Left ventricle myocardium superior (tissue), 1 donor: Measurements from ENCODE around the gene PCYT1B. TPM values are rescaled to one million over a fixed set of nuclear protein-coding genes. Genes with fewer than 3 reads are reported as not detected.
A peak's percentile ranks its signal among the peaks of the same experiment; 100 is the strongest.
"Not testable (repeated sequence)": the region's sequence is repeated elsewhere in the genome, so short reads cannot be mapped to it uniquely, and the experiment has no call there.

Experiments used
- ATAC-seq: fragments of 200-7000 bp; cut with Tn5 transposase; one replicate; pipeline ENCODE4 v1.9.1; 2020; ENCODE audit warnings: mild to moderate bottlenecking, moderate library complexity
- DNase-seq: peaks from one replicate; pipeline ENCODE4 v3.0.0-alpha.2; 2020
- intact Hi-C: fragments of 100-400 bp; cut with micrococcal nuclease; formaldehyde crosslinking; loops from one replicate; pipeline ENCODE4 v1.11.0; 2022
- total RNA-seq: library from RNA; stranded (reverse); fragmentation: NEBNext Ultra II Directional; extraction: Animal tissue kit (Norgen Biotek cat#: 25700); gene quantifications from one replicate; pipeline ENCODE4 v1.2.1, GENCODE V29; 2021
- donor health status: DM: no; HTN: yes; CAD: no; lungs with severe emphysema.

PCYT1B gene
- total RNA-seq, 1 donor from 2014 or later: 0.05 TPM

GRCh38 chrX:24648495-24648894 lies 1.3 kb upstream of the PCYT1B start:
- DNase-seq (no peak), ATAC-seq (no peak)
- intact Hi-C loops: no loop called here

- intact Hi-C loops: no loop called here
- ATAC-seq: peak; percentile 64
- DNase-seq: no peak
Observed at GRCh38 chrX:24646745-24647182, 383 bp downstream of the PCYT1B start.

- intact Hi-C loops: no loop called here
- ATAC-seq (no peak), DNase-seq (no peak)
Observed at GRCh38 chrX:24646006-24646405, 1.1 kb downstream of the PCYT1B start.

- intact Hi-C loops: no loop called here
- ATAC-seq: no peak
- DNase-seq: no peak
Observed at GRCh38 chrX:24643116-24643515, 4.0 kb downstream of the PCYT1B start.

GRCh38 chrX:24629701-24630100 lies 17.4 kb downstream of the PCYT1B start:
- ATAC-seq (no peak), DNase-seq (no peak)
- intact Hi-C loops: no loop called here

GRCh38 chrX:24619647-24620046 lies 27.5 kb downstream of the PCYT1B start:
- DNase-seq: no peak

GRCh38 chrX:24610516-24610915 lies 36.6 kb downstream of the PCYT1B start:
- intact Hi-C loops: no loop called here
- DNase-seq (no peak), ATAC-seq (no peak)

More at GRCh38 chrX:24619647-24620046, 27.5 kb downstream of the PCYT1B start:
- ATAC-seq: no peak
- intact Hi-C loops: no loop called here

- DNase-seq (no peak), ATAC-seq (no peak)
- intact Hi-C loops: no loop called here
Observed at GRCh38 chrX:24607616-24608015, 39.5 kb downstream of the PCYT1B start.

GRCh38 chrX:24605941-24606340 lies 41.2 kb downstream of the PCYT1B start:
- DNase-seq, ATAC-seq, intact Hi-C loops: not testable (repeated sequence)

- intact Hi-C loops: no loop called here
- ATAC-seq (no peak), DNase-seq (no peak)
Observed at GRCh38 chrX:24603191-24603590, 44.0 kb downstream of the PCYT1B start.

GRCh38 chrX:24601858-24602257 lies 45.3 kb downstream of the PCYT1B start:
- DNase-seq (no peak), ATAC-seq (no peak)
- intact Hi-C loops: no loop called here

GRCh38 chrX:24594501-24594900 lies 52.6 kb downstream of the PCYT1B start:
- DNase-seq (no peak), ATAC-seq (no peak)
- intact Hi-C loops: no loop called here

- no peak for ATAC-seq
- no peak for DNase-seq
- intact Hi-C loops: no loop called here
Observed at GRCh38 chrX:24590111-24590510, 57.0 kb downstream of the PCYT1B start.

- DNase-seq (no peak), ATAC-seq (no peak)
- intact Hi-C loops: no loop called here
Observed at GRCh38 chrX:24577091-24577490, 70.1 kb downstream of the PCYT1B start.

GRCh38 chrX:24575496-24575895 lies 71.7 kb downstream of the PCYT1B start:
- DNase-seq (no peak), ATAC-seq (no peak)
- intact Hi-C loops: no loop called here

GRCh38 chrX:24574743-24575142 lies 72.4 kb downstream of the PCYT1B start:
- intact Hi-C loops: no loop called here
- ATAC-seq (no peak), DNase-seq (no peak)

- DNase-seq (no peak), ATAC-seq (no peak)
- intact Hi-C loops: no loop called here
Observed at GRCh38 chrX:24567169-24567568, 80.0 kb downstream of the PCYT1B start.

GRCh38 chrX:24566240-24566639 lies 80.9 kb downstream of the PCYT1B start:
- DNase-seq: no peak
- ATAC-seq: no peak
- intact Hi-C loops: no loop called here

GRCh38 chrX:24563291-24564010 lies 83.7 kb downstream of the PCYT1B start:
- no peak for DNase-seq
- no peak for ATAC-seq
- intact Hi-C loops: no loop called here

- no peak for ATAC-seq
Observed at GRCh38 chrX:24561121-24561520, 86.0 kb downstream of the PCYT1B start.

GRCh38 chrX:24553011-24553410 lies 94.1 kb downstream of the PCYT1B start:
- intact Hi-C loops: no loop called here
- no peak for ATAC-seq

More at GRCh38 chrX:24561121-24561520, 86.0 kb downstream of the PCYT1B start:
- no peak for DNase-seq
- intact Hi-C loops: no loop called here

More at GRCh38 chrX:24553011-24553410, 94.1 kb downstream of the PCYT1B start:
- DNase-seq: no peak
